ENCODE results near the gene MNT.

DNA sequence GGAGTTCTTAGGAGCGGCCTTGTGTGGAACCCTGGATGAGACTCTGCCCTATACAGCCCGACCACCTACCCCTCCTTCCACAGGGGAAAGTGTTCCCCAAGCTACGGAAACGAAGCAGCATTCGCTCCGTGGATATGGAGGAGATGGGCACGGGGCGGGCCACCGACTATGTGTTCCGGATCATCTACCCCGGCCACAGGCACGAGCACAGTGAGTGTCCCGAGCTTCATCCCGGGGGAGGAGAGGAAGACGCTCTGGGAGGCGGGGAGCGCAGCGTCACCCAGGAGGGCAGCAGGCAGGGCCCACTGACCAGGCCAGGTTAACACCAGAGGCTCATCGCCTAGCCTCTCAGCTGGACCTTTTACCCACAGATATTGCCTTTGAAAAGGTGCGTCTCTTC lies 35.7 kb downstream of the MNT start:
- TF ChIP-seq, protein P1, sequence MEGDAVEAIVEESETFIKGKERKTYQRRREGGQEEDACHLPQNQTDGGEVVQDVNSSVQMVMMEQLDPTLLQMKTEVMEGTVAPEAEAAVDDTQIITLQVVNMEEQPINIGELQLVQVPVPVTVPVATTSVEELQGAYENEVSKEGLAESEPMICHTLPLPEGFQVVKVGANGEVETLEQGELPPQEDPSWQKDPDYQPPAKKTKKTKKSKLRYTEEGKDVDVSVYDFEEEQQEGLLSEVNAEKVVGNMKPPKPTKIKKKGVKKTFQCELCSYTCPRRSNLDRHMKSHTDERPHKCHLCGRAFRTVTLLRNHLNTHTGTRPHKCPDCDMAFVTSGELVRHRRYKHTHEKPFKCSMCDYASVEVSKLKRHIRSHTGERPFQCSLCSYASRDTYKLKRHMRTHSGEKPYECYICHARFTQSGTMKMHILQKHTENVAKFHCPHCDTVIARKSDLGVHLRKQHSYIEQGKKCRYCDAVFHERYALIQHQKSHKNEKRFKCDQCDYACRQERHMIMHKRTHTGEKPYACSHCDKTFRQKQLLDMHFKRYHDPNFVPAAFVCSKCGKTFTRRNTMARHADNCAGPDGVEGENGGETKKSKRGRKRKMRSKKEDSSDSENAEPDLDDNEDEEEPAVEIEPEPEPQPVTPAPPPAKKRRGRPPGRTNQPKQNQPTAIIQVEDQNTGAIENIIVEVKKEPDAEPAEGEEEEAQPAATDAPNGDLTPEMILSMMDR (IDR thresholded peaks at IDR 0.05 in 4 of 5, conservative IDR thresholded peaks at IDR 0.05 in 1 of 5) = no peak
- TF ChIP-seq POLR2A (IDR thresholded peaks at IDR 0.05) = no peak

All from gastrocnemius medialis (tissue), 4 donors.